Measurements from ENCODE around the gene GTPBP4.

DNA sequence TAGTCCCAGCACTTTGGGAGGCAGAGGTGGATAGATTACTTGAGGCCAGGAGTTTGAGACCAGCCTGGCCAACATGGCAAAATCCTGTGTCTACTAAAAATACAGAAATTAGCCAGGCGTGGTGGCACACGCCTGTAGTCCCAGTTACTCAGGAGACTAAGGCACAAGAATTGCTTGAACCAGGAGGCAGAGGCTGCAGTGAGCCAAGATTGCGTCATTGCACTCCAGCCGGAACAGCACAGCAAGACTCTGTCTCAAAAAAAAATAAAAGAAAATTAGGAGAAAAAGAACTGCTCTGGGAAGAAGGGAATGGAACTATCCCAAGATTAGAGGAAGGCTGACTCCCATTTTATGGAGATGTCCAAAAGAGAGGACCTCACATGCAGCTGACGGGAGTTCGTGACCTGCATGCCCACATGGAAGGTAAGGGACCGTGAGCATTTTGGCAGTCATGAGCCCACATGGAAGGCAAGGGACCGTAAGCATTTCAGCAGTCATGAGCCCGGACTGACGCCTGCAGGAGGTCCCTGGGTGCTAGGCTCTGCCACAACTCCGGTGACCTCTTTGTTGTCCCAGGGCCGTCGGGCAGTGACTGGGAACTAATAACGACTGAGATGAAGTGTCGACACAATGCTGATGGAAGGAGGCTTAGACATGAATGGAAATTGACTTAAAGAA, 18.6 kb upstream of the GTPBP4 start:
- TF ChIP-seq, protein P1, sequence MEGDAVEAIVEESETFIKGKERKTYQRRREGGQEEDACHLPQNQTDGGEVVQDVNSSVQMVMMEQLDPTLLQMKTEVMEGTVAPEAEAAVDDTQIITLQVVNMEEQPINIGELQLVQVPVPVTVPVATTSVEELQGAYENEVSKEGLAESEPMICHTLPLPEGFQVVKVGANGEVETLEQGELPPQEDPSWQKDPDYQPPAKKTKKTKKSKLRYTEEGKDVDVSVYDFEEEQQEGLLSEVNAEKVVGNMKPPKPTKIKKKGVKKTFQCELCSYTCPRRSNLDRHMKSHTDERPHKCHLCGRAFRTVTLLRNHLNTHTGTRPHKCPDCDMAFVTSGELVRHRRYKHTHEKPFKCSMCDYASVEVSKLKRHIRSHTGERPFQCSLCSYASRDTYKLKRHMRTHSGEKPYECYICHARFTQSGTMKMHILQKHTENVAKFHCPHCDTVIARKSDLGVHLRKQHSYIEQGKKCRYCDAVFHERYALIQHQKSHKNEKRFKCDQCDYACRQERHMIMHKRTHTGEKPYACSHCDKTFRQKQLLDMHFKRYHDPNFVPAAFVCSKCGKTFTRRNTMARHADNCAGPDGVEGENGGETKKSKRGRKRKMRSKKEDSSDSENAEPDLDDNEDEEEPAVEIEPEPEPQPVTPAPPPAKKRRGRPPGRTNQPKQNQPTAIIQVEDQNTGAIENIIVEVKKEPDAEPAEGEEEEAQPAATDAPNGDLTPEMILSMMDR (IDR thresholded peaks at IDR 0.05; ENCODE audit: control extremely low read depth in 1 of 3, insufficient read depth in 1 of 3, low read depth in 1 of 3, low read length in 3 of 3): no peak
- TF ChIP-seq CHD1 (IDR thresholded peaks at IDR 0.05; ENCODE audit: low read depth, low read length) (no peak), RAD21 (IDR thresholded peaks at IDR 0.05 in 1 of 2, conservative IDR thresholded peaks at IDR 0.05 in 1 of 2; ENCODE audit: low read depth in 2 of 2, low read length in 2 of 2) (no peak), EP300 (IDR thresholded peaks at IDR 0.05; ENCODE audit: borderline replicate concordance in 1 of 2, low read depth in 2 of 2, low read length in 2 of 2) (no peak)

Data from H1 (cell line).